ENCODE measurements around the gene ZFP57.

- TF ChIP-seq CTCF (conservative IDR thresholded peaks at IDR 0.05; ENCODE audit: low read length) (no peak), EZH2phosphoT487 (IDR thresholded peaks at IDR 0.05; ENCODE audit: borderline replicate concordance) (no peak)
Observed at GRCh38 chr6:29727637-29728036, 46.7 kb upstream of the ZFP57 start.
